Measurements from ENCODE around the gene TMC1. TPM values are rescaled to one million over a fixed set of nuclear protein-coding genes. Genes with fewer than 3 reads are reported as not detected.

Gene TMC1
- total RNA-seq, 1 donor from 2014 or later, result not detected

DNA sequence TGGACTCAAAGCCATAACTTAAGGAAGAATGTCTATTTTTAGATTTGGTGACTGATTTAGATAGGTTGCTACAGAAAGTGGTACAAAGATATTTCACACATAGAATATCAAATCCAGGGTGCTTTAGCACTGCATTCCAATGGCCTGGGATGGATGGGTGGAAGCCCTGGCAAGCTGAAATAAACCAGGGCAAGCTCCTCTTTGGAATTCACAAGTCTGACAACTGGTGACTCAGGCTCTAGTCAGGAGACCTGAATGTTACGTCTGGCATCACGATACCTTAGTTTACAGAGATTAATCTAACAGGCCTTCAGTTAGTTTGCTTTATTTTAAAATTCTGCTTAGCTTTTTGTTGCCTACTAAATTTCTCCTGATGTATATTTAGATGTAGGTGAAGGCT lies 144.0 kb downstream of the TMC1 start:
- no peaks in the 10 kb centered on the region for H3K9me3 ChIP-seq (ENCODE audit: low read depth)
- H3K79me2 ChIP-seq (ENCODE audit: low read depth), result no peaks in the 10 kb centered on the region
- H3K27me3 ChIP-seq, result no peaks in the 10 kb centered on the region
- no peak overlapping the region for H3K9ac ChIP-seq
- Mint-ChIP-seq H3K27me3 (ENCODE audit: insufficient read depth, low read depth) (peaks cover 6% of the 10 kb centered on the region), H3K36me3 (peaks cover 3% of the 10 kb centered on the region), H3K4me3 (no peak overlapping the region), H3K9me3 (peaks cover 3% of the 10 kb centered on the region), H3K27ac (no peak overlapping the region), H3K4me1 (peaks cover 2% of the 10 kb centered on the region)
- DNase-seq (ENCODE audit: low spot score), result no peak
- H3K4me2 ChIP-seq, result no peak overlapping the region
- no peaks in the 10 kb centered on the region for H3K36me3 ChIP-seq
- H4K20me1 ChIP-seq (ENCODE audit: low read depth), result no peaks in the 10 kb centered on the region
- H3F3A ChIP-seq (ENCODE audit: low read depth), result no peaks in the 10 kb centered on the region
- peaks cover 20% of the 10 kb centered on the region for H3K4me1 ChIP-seq
- H3K27ac ChIP-seq, result no peak overlapping the region
- H2AFZ ChIP-seq (replicated peaks), result no peak overlapping the region
- no peak overlapping the region for H3K4me3 ChIP-seq
- TF ChIP-seq EZH2 (IDR thresholded peaks at IDR 0.05) (no peak), EZH2phosphoT487 (IDR thresholded peaks at IDR 0.05) (no peak)
- TF ChIP-seq, protein P1, sequence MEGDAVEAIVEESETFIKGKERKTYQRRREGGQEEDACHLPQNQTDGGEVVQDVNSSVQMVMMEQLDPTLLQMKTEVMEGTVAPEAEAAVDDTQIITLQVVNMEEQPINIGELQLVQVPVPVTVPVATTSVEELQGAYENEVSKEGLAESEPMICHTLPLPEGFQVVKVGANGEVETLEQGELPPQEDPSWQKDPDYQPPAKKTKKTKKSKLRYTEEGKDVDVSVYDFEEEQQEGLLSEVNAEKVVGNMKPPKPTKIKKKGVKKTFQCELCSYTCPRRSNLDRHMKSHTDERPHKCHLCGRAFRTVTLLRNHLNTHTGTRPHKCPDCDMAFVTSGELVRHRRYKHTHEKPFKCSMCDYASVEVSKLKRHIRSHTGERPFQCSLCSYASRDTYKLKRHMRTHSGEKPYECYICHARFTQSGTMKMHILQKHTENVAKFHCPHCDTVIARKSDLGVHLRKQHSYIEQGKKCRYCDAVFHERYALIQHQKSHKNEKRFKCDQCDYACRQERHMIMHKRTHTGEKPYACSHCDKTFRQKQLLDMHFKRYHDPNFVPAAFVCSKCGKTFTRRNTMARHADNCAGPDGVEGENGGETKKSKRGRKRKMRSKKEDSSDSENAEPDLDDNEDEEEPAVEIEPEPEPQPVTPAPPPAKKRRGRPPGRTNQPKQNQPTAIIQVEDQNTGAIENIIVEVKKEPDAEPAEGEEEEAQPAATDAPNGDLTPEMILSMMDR (IDR thresholded peaks at IDR 0.05), result no peak

DNA sequence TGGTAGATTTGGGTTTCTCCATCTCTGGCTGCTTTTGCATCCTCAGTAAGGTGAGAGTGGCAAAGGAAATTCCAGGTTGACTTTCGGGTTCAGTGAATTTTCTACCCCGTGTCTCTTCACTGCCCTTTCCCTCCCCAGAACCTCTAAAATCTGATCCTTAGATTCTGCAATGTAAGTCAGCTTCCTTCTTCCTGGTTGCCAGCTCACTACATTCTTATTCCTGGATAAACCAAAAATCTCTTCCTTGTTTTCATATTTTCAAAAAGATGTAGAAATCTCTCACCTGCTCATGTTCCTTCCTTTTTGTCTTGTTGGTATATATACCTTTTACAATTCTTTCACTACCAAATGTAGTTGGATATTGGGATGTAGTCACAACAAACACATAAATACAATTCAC lies 145.8 kb downstream of the TMC1 start:
- Histone ChIP-seq H3K4me1 (peaks cover 20% of the 10 kb centered on the region), H3F3A (ENCODE audit: low read depth) (no peaks in the 10 kb centered on the region), H3K4me3 (no peak overlapping the region), H2AFZ (replicated peaks) (no peak overlapping the region), H3K79me2 (ENCODE audit: low read depth) (no peaks in the 10 kb centered on the region), H3K9me3 (ENCODE audit: low read depth) (no peaks in the 10 kb centered on the region), H3K4me2 (no peak overlapping the region), H3K27me3 (no peaks in the 10 kb centered on the region), H4K20me1 (ENCODE audit: low read depth) (no peaks in the 10 kb centered on the region), H3K27ac (no peak overlapping the region), H3K9ac (no peak overlapping the region), H3K36me3 (no peaks in the 10 kb centered on the region)
- Mint-ChIP-seq H3K36me3 (peaks cover 3% of the 10 kb centered on the region), H3K4me1 (peaks cover 2% of the 10 kb centered on the region), H3K9me3 (peaks cover 3% of the 10 kb centered on the region), H3K27ac (no peak overlapping the region), H3K4me3 (no peak overlapping the region), H3K27me3 (ENCODE audit: insufficient read depth, low read depth) (peaks cover 6% of the 10 kb centered on the region)
- no peak for DNase-seq (ENCODE audit: low spot score)
- no peak for TF ChIP-seq EZH2 (IDR thresholded peaks at IDR 0.05)
- TF ChIP-seq, protein P1 (IDR thresholded peaks at IDR 0.05), result no peak
- no peak for TF ChIP-seq EZH2phosphoT487 (IDR thresholded peaks at IDR 0.05)

DNA sequence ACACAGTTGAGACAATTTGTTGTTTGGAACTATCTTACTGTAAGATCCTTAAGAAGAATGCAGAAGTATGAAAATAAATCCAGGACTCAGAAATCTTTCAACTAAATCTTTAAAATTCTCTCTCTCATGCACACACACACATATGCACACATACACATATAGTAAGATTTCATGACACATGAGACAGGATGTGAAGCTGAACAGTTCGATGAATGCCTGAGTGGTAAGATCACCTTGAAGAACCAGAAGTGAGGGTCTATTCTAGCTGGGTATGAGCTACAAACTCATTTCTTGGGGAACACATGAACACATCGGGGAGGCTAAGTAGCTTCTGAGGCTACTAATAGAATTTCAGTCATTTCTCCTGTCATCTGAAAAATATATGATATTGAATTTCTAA lies 153.6 kb downstream of the TMC1 start:
- Histone ChIP-seq H3K36me3 (no peaks in the 10 kb centered on the region), H3F3A (ENCODE audit: low read depth) (no peaks in the 10 kb centered on the region), H3K4me2 (no peak overlapping the region), H3K27me3 (no peaks in the 10 kb centered on the region), H3K79me2 (ENCODE audit: low read depth) (no peaks in the 10 kb centered on the region), H2AFZ (replicated peaks) (no peak overlapping the region), H3K4me3 (no peak overlapping the region), H3K27ac (no peak overlapping the region), H3K9ac (no peak overlapping the region), H4K20me1 (ENCODE audit: low read depth) (no peaks in the 10 kb centered on the region), H3K9me3 (ENCODE audit: low read depth) (no peaks in the 10 kb centered on the region), H3K4me1 (peaks cover 8% of the 10 kb centered on the region)
- TF ChIP-seq EZH2 (IDR thresholded peaks at IDR 0.05) (no peak), EZH2phosphoT487 (IDR thresholded peaks at IDR 0.05) (no peak)
- TF ChIP-seq, protein P1 (IDR thresholded peaks at IDR 0.05), result no peak
- Mint-ChIP-seq H3K4me1 (no peaks in the 10 kb centered on the region), H3K27me3 (ENCODE audit: insufficient read depth, low read depth) (no peaks in the 10 kb centered on the region), H3K36me3 (no peaks in the 10 kb centered on the region), H3K27ac (no peak overlapping the region), H3K4me3 (no peak overlapping the region), H3K9me3 (no peaks in the 10 kb centered on the region)
- no peak for DNase-seq (ENCODE audit: low spot score)

Data from neural progenitor cell (in vitro differentiated cells).